ENCODE measurements around the gene CCDC92.

CCDC92 gene

GRCh38 chr12:123910057-123910456 is 62.6 kb downstream of the CCDC92 start:
- no peak for DNase-seq (ENCODE audit: low read depth)

- no peak for DNase-seq (ENCODE audit: low read depth)
Observed at GRCh38 chr12:123908884-123909725, 63.5 kb downstream of the CCDC92 start.

DNA sequence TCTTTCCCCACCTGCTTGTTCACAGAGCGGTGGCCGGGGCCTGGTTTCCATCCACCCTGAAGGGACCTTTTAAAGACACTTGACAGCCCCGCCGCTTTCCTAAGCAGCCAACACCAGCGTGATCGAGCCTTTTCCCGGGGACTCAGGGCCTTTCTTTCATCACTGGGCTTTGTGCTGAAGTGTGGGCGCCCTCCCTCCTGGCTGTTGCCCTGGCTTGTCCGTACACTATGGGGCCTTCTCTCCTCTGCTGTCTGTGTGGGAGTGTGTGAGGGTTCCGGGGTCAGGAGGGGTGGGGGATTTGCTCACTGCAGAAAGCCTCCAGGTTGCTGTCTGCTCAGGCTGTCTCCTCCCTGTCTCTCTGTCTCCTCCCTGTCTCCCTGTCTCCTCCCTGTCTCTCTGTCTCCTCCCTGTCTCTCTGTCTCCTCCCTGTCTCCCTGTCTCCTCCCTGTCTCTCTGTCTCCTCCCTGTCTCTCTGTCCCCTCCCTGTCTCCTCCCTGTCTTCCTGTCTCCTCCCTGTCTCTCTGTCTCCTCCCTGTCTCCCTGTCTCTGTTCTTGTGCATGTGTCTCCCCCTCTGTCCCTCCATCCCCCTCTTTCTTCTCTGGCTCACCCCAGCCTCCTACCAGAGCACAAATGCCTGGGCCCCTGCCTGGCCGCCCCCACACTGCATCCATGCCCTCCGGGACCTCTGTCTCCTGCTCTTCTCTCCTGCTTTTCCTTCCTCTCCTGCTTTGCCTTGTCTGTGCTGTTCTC is 64.7 kb downstream of the CCDC92 start:
- no peak for DNase-seq (ENCODE audit: low read depth)

DNA sequence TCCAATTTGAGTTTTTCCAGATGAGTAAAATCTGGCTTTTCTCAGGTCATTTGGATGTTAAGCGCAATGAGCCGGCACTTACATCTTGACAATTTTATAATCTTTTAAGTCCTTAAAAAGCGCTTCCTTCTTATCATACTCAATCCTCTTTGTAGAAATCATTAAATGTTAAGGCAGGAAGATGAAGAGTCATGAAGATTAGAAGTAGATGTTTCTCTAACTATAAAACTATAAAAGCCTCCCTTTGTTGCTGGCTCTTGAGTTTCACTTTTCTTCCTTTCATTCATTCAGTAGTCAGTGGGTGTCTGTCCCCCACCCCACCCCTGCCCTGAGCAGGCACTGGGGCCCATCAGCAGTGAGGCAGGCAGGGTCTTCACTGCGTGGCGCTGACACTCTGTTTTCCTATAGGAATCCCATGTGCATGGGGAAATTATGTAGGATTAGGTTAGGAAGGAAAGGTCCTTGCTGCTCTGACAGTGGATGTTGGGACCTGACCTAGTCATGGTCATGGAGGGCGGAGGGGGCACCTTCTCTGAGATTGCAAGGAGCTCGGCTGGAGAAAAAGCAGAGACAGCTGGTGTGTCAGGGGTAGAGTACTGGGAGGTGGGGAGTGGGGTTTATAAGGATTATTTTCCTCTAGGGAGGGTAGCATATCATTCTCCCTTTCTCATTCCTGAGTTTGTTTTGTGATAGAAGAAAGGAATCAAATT is 65.8 kb downstream of the CCDC92 start:
- DNase-seq (ENCODE audit: low read depth) = no peak

- DNase-seq (ENCODE audit: low read depth) = peak; percentile 7
Observed at GRCh38 chr12:123905319-123905925, 67.2 kb downstream of the CCDC92 start.

DNA sequence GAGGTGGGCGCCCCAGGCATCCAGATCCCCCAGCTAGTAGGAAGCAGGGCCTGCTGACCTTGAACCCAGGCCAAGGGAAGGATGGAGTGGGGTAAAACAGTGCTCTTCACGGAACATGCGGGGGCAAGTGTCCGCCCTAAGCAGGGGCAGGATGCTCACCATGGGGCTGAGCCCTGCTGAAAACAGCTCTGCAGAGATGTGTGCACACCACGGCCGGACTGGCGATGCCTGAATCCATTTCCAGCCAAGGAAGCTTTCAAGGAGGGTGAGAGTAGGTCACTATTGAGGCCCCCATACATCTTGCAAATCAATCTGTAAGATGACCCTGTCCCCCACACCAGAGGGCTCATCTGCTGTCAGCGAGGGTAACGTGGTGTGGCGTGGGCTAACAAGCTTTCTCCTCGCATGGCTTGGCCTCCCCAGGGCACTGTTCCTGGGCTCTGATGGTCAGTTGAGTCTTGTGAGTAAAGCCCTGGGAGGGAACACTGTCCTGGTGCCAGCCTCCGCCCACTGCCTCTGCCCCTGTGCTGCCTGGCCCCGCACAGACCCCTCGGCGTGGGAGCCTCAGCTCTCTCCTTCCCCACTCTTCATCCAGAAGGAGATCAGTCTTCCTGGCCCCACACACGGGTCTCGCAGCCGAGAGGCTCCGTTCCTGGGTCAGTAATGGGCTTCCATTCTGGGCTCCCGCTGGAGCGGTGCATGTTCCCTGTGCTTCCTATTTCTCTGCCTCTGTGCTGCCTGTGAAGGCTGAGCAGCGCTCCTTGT is 69.1 kb downstream of the CCDC92 start:
- no peak for DNase-seq (ENCODE audit: low read depth)

- no peak for DNase-seq (ENCODE audit: low read depth)
Observed at GRCh38 chr12:123902821-123903220, 69.8 kb downstream of the CCDC92 start.

DNA sequence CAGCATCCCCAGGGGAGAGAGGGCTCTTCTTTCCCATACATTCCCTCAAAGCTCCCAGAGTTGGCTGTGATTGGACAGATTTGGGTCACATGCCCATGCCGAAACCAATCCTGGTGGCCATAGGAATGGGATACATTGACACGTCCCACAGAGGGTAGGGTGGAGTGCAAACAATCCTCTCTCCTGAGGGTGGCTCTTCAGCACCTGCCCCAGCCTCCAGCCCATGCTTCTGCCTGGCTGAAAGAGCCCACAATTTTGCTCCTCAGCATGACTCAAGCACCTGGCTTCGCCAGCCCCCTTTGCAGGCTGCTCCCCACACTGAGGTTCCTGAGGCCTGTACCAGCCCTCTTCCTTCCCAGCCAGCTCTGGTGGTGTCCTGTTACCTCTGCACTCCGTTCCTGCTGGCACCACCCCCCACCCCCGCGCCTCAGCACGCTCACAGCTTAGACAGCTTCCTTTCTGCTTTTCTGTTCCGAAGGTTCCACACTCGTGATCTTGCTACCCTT is 71.7 kb downstream of the CCDC92 start:
- DNase-seq (ENCODE audit: low read depth) = no peak

- no peak for DNase-seq (ENCODE audit: low read depth)
Observed at GRCh38 chr12:123899368-123899767, 73.3 kb downstream of the CCDC92 start.

DNA sequence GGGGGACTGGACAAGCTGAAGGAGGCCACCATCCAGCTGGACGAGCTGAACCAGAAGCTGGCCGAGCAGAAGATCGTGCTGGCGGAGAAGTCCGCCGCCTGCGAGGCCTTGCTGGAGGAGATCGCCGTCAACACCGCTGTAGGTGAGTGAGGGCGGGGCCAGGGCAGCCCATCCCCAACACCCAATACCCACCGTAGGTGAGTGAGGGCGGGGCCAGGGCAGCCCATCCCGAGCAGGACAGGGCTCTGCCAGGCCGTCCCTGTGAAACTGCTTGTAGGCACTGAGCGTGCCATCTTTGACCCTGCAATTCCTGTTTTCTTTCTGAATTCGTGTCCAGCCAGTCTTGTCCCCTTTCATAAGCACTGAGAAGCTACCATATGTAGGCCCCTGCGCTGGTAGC is 74.0 kb downstream of the CCDC92 start:
- DNase-seq (ENCODE audit: low read depth) = no peak

- DNase-seq (ENCODE audit: low read depth) = no peak
Observed at GRCh38 chr12:123897221-123897620, 75.4 kb downstream of the CCDC92 start.

- no peak for DNase-seq (ENCODE audit: low read depth)
Observed at GRCh38 chr12:123896767-123897166, 75.9 kb downstream of the CCDC92 start.

DNA sequence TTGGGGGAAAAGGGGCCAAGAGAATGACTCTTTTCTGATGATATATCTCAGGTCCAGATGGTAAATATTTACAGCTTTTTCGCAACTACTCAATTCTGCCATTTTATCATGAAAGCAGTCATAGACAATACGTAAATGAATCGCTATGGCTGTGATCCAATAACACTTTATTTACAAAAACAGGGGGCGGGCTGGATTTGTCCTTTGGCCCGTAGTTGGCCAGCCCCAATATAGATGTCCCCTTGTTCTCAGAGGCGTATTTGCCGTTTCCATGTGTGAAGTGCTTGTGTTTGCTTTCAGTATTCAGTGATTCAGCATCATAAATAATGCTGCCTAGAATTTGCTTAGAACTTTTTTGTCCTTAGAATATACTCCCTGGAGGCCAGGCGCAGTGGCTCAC is 77.2 kb downstream of the CCDC92 start:
- no peak for DNase-seq (ENCODE audit: low read depth)

- no peak for DNase-seq (ENCODE audit: low read depth)
Observed at GRCh38 chr12:123894823-123895345, 77.7 kb downstream of the CCDC92 start.

GRCh38 chr12:123893276-123893675 is 79.4 kb downstream of the CCDC92 start:
- DNase-seq (ENCODE audit: low read depth) = no peak

DNA sequence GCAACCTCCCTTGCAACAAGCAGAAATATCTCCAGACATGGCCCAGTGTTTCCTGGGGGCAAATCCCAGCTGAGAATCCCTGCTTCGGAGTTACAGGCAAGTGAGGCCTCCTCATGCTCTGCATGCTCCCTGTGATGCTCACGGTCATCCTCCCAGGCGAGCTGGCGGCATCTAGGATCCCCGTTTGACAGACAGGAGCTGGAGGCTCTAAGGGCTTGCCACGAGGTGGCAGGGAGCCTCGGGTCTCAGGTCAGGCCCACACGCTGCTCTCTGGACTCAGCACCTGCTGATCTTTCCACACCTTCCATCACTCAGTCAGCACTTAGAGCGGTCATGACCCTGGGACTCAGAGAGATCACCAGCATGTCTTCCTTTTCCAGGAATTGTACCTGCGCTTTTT is 79.8 kb downstream of the CCDC92 start:
- DNase-seq (ENCODE audit: low read depth) = no peak

- DNase-seq (ENCODE audit: low read depth) = no peak
Observed at GRCh38 chr12:123892180-123892559, 80.5 kb downstream of the CCDC92 start.

- DNase-seq (ENCODE audit: low read depth) = no peak
Observed at GRCh38 chr12:123891516-123892179, 81.0 kb downstream of the CCDC92 start.

- DNase-seq (ENCODE audit: low read depth) = no peak
Observed at GRCh38 chr12:123891011-123891410, 81.6 kb downstream of the CCDC92 start.

- DNase-seq (ENCODE audit: low read depth) = no peak
Observed at GRCh38 chr12:123890536-123890902, 82.1 kb downstream of the CCDC92 start.
